NCI-H510A treated with DMSO at 0.1 percent for 48 hours (cell line): Measurements from ENCODE around the gene NETO1.

Experiments
- DNase-seq: peaks from one replicate; lab custom pipeline; 2025; lab: John Stamatoyannopoulos, UW

Gene NETO1, protein sequence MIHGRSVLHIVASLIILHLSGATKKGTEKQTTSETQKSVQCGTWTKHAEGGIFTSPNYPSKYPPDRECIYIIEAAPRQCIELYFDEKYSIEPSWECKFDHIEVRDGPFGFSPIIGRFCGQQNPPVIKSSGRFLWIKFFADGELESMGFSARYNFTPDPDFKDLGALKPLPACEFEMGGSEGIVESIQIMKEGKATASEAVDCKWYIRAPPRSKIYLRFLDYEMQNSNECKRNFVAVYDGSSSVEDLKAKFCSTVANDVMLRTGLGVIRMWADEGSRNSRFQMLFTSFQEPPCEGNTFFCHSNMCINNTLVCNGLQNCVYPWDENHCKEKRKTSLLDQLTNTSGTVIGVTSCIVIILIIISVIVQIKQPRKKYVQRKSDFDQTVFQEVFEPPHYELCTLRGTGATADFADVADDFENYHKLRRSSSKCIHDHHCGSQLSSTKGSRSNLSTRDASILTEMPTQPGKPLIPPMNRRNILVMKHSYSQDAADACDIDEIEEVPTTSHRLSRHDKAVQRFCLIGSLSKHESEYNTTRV

DNA sequence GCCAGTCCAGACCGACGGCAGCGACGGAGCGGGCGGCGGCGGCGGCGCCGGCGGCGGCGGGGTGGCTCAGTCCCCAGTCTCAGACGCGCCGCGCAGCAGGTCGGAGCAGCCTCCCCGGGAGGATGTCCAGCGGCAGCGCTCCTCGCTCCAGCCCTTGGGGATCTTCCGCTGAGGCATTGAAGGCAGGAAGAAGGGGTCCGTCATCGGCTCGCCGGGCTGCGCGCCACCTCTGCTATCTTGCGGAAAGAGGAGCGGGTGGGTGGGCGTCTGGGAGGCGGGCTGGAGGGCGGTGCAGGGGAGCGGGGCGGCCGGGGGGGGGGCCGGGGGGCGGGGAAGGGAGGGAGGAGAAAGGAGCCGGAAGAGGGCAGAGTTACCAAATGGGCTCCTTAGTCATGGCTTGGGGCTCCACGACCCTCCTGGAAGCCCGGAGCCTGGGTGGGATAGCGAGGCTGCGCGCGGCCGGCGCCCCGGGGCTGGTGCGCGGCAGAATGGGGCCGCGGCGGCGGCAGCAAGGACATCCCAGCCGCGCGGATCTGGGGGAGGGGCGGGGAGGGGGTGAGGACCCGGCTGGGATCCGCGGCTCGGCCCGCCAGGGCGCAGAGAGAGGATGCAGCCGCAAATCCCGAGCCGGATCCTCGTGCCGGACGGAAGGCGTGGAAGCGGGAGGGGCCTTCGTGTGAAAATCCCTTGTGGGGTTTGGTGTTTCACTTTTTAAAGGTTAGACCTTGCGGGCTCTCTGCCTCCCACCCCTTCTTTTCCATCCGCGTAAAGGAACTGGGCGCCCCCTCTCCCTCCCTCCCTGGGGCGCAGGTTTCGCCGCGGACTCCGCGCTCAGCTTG, at the start of gene NETO1:
Gene NETO1, minus strand, starts transcription at position 242 of the 839 bp plus-strand sequence. CDS start 696 bp downstream, outside the sequence.
- peak; percentile 35 for DNase-seq

DNA sequence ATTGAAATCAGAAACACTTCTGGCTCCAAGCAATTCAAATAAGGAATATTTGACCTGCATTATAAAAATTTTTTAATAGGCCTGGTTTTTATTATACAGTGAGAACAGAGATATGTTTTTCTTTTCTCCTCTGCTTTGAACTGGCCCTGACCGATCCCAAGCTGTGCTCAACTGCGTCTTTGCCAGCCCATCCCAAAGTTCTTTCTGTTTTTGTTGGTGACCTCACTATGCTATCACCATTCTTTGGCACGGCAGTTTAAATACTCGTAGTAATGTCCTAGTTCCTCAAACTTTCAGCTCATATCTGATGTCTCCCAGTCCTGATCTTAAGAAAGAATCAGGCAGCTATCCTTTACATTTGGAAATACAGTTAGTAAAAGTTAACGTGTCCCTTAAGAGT, 42.3 kb upstream of the NETO1 start:
- no peak for DNase-seq

DNA sequence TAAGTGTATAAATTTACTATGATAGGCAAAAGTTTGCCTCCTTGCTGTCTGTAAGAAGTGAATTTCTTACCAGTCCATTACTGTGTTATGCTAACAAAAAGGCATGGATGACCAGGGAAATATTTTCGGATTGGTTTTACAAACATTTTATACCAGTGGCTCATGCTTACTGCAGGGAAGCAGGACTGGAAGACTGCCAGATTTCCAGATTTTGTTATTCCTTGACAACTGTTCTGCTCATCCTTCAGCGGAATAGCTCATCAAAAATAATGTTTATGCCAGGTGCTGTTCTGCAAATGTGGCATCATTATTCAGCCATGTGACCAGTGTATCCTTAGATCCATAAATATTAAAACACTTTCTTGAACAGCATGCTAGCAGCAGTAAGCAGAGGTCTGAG, 40.4 kb upstream of the NETO1 start:
- no peak for DNase-seq

DNA sequence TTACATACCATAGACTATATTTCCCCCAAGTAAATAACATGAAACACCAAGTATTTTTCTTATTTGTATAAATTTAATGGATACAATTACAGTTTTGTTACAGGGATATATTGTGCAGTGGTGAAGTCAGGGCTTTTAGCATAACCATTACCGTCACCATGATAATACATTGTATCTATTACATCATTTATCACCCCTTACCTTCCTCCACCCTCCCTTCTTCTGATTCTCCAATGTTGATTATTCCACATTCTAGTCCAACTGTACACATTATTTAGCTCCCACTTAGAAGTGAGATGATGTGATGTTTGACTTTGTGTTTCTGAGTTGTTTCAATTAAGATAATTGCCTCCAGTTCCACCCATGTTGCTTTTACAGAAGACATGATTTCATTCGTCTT, 35.2 kb upstream of the NETO1 start:
- no peak for DNase-seq

DNA sequence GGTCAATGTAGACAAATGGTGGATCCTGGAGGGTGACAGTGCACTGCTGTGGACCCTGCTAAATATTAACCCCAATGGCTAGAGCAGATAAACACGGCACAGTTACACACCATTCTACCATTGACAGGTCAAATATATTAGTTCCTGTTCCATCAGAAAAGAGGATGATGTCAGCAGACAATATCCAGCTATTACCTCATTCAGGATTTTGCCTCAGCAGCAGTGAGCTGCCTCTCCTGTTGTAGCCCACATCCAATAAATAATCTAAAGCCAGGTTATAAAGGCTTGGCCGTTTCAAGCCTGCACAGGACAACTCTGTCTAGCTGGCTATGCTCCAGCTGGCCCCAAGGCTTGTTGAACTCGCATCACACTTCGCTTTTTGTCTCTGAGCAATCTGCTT, 31.6 kb upstream of the NETO1 start:
- DNase-seq = no peak

DNA sequence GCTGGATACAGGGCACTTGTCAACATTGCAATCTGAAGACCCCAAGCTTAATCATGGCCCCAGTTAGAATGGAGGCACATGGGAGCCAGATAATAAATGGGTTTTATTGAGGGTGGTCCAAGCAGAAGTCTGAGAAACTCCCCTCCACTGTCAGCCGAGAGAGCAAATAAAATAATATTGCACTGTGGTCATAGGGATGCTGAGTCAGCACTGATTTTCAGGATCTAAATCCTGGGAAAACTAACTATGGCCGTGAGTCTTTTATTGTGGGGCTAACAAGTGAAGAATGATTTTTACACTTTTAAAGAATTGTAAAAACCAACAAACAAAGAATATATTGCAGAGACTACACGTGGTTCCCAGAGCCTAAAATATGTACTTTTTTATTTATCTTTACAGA, 31.1 kb upstream of the NETO1 start:
- no peak for DNase-seq

DNA sequence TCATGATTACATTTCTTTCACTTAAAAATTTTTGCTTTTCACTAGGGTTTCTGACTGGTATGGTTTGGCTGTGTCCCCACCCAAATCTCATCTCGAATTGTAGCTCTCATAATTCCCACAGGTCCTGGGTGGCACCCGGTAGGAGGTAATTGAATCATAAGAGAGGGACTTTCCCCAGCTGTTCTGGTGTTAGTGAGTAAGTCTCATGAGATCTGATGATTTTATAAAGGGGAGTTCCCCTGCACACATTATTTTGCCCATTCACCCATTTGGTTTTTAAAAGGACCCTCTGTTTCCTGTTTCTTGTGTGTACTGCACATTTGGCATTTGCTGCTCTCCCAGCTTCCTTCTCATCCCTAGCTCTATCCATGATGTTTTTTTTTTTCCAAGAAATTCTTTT, 27.8 kb upstream of the NETO1 start:
- DNase-seq = no peak

DNA sequence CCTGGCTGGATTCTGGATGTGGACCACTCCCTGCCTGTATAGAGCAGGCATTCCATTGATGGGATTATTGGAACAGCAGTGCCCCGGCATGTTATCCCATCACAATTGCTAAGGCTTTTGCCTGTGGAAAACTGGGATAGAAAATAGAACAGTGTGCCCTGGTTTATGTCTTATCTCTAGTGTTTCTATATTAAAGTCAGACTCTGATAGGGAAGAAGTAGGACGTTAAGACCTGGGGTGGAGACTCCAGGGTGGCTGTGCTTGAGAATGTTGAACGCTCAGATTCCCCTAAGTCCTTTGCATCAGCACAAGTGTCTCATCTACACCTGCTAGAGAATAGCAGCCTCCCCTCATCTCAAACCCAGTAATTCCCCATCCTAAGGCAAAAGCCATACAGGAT, 10.8 kb upstream of the NETO1 start:
- no peak for DNase-seq

DNA sequence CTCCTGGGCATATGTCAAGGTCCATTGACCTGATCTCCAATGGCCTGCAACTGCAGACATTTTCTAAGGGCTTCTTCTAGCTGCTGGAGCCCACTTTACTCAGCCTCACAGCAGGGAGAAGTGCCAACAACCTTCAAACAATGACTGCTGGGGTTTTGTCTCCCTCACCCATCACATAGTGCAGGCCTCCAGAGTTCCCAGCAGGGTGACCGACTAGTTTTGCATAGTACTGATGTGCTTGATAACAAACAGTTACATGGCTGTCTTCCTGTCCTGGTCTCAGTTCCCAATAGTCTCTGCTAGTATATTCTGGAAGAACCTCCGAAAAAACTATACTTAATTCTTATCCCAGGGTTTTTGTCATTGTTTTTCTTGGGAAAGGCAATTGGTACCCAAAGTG, 10.4 kb upstream of the NETO1 start:
- DNase-seq = no peak

DNA sequence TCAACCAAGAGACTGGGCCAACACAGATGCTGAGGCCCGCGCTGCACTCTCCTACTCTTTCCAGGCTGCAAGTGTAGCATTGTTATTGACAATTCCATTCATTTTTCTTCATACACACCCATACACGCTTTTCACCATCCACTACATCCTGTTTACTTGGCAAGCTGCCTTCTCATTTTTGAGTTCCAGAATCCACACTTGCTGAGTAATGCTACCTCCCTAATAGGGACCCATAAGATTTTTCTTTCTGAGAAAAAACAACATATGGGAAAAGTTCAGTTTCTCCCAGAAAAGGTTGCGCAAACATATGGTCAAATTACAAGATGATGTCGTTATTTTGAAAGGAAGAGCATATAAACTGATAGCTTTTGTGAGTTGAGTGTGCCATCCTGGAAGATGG, 3.3 kb upstream of the NETO1 start:
- DNase-seq = no peak

DNA sequence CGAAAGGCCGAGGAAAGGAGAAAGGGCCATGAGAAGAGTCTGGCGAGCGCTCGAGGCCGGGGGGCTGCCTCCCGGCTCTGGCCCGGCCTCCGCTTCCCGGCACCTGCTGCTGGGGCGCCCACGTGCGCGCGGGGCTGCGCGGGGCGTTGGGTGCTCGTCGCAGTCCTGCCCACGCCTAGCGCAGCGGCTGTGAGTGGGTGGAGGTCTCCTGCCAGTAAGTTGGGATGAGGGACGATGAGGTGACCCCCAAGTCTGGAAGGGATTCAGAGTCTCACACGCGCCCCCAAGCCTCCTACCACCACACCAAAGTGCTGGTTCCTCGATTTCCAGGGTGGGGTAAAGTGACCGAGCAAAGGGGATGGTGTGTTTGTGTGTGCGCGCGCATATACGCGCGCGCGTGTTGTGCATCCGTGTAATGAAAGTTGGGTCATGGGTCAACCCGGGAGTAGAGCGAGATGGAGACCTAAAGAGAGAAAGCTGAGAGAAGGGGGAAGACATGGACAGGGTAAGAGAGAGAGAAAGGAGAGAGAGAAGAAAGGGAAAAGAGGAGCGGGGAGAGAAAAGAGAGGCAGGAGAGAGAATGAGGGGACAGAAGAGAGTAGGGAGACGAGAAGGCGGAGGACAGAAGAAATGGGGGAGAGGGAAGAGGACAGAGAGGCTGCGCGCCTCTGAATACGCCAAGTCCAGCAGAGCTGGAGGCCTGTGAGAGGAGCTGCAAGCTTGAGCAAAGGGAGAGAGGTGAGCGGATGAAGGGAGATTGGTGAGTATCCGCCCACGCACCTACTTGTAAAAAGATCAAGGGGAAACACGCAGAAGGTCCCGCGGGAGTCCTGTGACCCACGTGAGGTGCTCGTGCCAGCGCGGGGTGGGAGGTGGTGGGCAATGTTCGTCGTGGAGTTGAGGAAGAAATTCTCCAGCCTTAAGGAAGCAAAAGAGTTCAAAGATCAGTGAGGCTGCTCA, 1.7 kb upstream of the NETO1 start:
- no peak for DNase-seq

DNA sequence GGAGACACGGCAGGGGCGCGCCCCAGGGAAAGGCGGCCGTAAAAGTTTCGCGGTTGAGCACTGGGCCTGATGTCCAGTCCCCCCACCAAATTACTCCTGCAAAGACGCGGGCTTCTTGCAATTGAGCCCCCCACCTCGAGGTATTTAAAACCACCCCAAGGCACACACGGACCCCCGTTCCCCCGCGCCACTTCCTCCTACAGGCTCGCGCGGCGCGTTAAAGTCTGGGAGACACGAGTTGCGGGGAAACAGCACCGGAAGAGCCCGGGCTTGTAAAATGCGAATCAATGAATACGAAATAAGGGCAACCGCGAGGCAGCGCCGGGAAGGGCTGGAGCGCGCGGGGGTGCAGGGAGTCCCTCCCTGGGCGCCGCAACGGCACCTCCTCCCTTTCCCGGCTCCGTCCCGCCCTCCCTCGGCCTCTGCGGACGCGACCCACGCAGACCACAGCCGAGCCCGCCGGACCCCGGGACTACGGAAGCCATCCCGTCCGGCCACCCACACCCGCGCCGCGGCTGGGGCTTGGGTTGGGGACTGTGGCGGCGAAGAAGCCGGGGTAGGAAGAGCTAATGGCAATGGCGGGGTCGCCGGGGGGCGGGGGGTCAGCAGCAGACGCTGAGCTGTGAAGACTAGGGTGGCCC, 918 bp upstream of the NETO1 start:
- DNase-seq = peak; percentile 59

DNA sequence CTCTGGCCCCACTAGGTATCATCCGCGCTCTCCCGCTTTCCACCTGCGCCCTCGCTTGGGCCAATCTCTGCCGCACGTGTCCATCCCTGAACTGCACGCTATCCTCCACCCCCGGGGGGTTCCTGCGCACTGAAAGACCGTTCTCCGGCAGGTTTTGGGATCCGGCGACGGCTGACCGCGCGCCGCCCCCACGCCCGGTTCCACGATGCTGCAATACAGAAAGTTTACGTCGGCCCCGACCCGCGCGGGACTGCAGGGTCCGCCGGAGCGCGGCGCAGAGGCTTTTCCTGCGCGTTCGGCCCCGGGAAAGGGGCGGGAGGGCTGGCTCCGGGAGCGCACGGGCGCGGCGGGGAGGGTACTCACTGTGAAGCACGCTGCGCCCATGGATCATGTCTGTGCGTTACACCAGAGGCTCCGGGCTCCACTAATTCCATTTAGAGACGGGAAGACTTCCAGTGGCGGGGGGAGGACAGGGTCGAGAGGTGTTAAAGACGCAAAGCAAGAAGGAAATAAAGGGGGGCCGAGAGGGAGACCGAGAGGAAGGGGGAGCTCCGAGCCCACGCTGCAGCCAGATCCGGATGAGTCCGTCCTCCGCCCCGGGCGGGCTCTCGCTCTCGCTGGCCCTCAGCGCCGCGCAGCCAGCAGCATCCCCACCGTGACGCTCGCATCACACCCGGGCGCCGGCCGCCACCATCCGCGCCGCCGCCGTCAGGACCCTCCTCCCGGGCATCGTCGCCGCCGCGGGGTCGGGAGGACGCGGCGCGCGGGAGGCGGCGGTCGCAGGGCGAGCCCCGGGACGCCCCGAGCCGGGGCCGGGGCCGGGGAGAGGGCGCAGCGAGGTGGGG, 664 bp downstream of the NETO1 start:
- peak; percentile 76 for DNase-seq

DNA sequence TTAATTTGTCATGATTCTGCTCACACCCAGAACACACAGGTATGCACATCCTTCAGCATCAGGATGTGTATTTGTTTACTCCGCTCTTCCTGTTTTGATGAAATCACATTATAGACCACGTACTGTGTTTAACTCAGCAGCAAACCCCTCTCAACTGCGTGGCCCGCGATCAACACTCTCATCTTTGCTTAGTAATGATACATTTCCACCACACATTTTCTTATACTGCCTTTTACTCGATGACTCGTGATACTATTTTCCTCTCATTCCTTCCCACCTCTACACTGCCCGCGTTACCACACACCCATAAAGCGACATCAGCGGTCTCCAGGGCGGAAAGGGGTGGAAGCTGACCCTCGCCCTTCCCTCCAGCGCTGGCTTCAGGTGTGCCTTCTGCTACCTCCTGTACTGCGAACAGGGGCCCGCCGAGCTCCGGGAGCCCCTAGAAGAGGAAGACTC, 1.3 kb downstream of the NETO1 start:
- no peak for DNase-seq

DNA sequence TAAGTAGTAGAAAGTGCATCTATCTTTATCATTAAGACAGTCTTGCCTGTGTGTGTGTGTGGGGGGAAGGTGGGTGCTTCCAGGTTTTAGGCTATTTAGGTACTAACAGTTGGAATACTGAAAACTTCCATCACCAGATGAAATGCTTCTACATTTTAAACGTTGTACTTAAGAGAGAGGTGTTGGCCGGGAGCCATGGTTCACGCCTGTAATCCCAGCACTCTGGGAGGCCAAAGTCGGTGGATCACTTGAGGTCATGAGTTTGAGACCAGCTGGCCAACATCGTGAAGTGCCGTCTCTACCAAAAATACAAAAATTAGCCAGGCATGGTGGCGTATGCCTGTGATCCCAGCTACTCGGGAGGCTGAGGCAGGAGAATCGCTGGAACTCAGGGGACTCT, 4.0 kb downstream of the NETO1 start:
- no peak for DNase-seq

DNA sequence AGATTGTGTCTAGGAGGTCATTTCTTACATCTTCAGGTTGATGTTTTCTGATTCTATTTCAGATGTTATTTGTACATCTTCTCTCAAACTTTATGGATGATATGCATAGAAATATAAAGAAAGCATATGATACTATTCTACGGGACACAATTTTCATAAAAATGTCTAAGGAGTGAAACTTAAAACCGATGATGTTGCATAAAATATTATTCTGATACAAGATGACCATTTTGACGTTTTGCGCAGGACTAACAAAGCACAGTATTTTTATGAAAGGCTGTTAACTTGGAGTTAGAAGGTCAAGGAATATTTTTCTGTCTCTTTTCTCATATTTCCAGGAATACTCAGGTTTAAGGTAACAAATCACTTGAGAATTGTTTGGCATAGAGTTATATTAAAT, 8.7 kb downstream of the NETO1 start:
- no peak for DNase-seq

DNA sequence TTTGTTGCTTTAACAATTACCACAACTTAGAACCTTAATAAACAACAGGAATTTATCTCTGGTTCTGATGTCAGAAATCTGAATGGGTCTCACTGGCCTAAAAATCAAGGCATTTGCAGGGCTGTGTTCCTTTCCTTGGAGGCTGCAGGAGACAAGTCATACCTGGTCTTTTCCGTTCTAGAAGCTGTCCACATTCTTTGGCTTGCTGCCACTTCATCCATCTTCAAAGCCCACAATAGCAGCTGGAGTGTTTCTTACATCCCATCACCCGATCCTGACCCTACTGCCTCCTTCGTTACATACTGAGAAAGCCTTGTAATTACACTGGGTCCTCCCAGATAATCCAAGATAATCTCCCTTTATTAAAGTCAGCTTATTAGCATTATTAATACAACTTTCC, 18.1 kb downstream of the NETO1 start:
- no peak for DNase-seq

DNA sequence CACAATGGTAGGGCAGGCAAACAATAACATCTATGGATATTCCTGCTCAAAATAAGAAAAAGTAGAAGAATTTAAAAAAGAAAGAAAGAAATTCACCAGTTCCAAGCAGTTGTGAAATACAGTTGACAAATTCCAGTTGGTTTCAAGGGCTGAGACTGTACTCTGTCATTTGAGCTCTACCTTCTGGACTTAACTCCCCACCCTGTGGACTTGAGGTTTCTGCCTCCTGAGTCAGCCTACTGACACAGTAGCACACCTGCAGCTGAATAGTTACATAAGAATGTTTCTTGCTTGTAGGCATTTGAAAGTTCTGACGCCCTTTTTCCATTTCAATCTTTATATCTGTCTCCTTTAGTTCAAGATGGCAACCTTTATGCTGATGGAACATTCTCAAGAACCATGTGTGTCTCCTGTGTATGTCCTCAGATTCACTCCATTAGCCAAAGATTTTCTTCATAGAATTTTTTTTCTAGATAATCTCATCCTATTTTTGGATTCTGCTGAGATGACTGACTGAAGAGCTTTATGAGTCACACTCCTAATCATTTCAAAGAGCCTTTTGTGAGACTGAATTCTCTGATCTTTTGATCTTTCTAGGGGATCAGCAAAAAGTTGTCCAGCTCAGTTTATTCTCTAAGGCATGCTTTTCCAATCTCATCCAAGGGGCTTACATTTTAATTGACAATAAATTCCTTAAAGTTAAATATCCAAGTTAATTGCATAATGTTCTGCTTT, 19.1 kb downstream of the NETO1 start:
- DNase-seq = no peak

DNA sequence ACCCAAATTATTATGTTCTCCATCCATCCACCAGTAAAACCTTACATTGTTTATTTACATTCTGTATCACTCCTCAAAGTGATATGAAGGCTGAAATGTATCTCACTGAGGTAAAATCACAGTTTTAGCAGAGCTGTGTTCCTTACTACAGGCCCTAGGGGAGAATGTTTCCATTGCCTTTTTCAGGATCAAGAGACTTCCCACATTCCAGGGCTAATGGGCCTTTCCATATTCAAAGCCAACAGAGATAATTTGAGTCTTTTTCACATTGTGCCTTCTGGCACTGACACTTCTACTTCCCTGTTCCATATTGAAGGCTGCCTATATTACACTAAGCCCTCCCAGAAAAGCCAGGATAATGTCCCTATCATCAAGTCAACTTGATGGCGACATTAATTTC, 20.0 kb downstream of the NETO1 start:
- DNase-seq = no peak
